Measurements from ENCODE around the gene NGFR.

GRCh38 chr17:49522357-49522890 is 27.3 kb downstream of the NGFR start:
- no peak for TF ChIP-seq EP300 (IDR thresholded peaks at IDR 0.05)
- TF ChIP-seq CTCF (IDR thresholded peaks at IDR 0.05) = no peak
- TF ChIP-seq POLR2A (IDR thresholded peaks at IDR 0.05) = no peak
